SK-N-SH (cell line): ENCODE results near the gene RNU6-9. TPM values are rescaled to one million over a fixed set of nuclear protein-coding genes. Genes with fewer than 3 reads are reported as not detected.

Experiments used
- CTCF ChIA-PET: fragments of 300-600, 350-600 bp; formaldehyde crosslinking; extraction: SDS; loops from one replicate; lab custom pipeline; 2021; lab: Yijun Ruan, JAX
- POLR2A ChIA-PET: fragments of 350-600 bp; sonication (Branson Sonifier 250); formaldehyde crosslinking; extraction: SDS; loops from one replicate; lab custom pipeline; 2020; ENCODE audit warnings: antibody characterized with exemption, inconsistent platforms; lab: Yijun Ruan, JAX
- DNase-seq: peaks from one replicate; pipeline ENCODE4 v3.0.0; 2012
- H2AFZ ChIP-seq: fragments of 200-600 bp; sonication (generic); 2 replicates; pipeline ENCODE4 v1.8.1; 2016; ENCODE audit warnings: antibody characterized with exemption, mild to moderate bottlenecking, low read depth
- H3F3A ChIP-seq: fragments of 200-600 bp; sonication (generic); replicated peaks from 2 replicates; pipeline ENCODE3; 2016; ENCODE audit warnings: antibody characterized with exemption, mild to moderate bottlenecking; ENCODE audit not compliant: insufficient read depth
- H3K27ac ChIP-seq, 2 experiments: fragments of 200-500 bp in 1 of 2; fragments of 200-600 bp in 1 of 2; sonication (Bioruptor generic) in 1 of 2; sonication (generic), shearing (Covaris generic) in 1 of 2; 2 replicates each; pipeline versions ENCODE4 v1.5.1 to v1.6.1; 2014 to 2016; ENCODE audit warnings: low read depth in 2 of 2, inconsistent platforms in 1 of 2, low read length in 1 of 2, mild to moderate bottlenecking in 1 of 2, mixed read lengths in 1 of 2
- H3K27me3 ChIP-seq: fragments of 200-600 bp; sonication (generic), shearing (Covaris generic); 2 replicates; pipeline ENCODE4 v1.6.1; 2016; ENCODE audit warnings: mixed run types; ENCODE audit not compliant: insufficient read depth
- H3K36me3 ChIP-seq, 2 experiments: fragments of 200-500 bp in 1 of 2; fragments of 200-600 bp in 1 of 2; sonication (Bioruptor generic) in 1 of 2; sonication (generic) in 1 of 2; replicated peaks in 1 of 2; 2 replicates each; pipeline versions ENCODE3 to v1.5.1; 2014 to 2016; ENCODE audit warnings: low read length in 1 of 2, mild to moderate bottlenecking in 1 of 2; ENCODE audit not compliant: insufficient read depth in 2 of 2, control insufficient read depth in 1 of 2
- H3K4me1 ChIP-seq, 2 experiments: fragments of 200-500 bp in 1 of 2; fragments of 200-600 bp in 1 of 2; sonication (Bioruptor generic) in 1 of 2; sonication (generic), shearing (Covaris generic) in 1 of 2; 2 replicates each; pipeline versions ENCODE4 v1.5.1 to v1.6.1; 2014 to 2016; ENCODE audit warnings: low read depth in 1 of 2, low read length in 1 of 2, mixed run types in 1 of 2; ENCODE audit not compliant: insufficient read depth in 2 of 2, control insufficient read depth in 1 of 2
- H3K4me2 ChIP-seq: fragments of 200-600 bp; sonication (generic), shearing (Covaris generic); 2 replicates; pipeline ENCODE4 v1.6.1; 2017; ENCODE audit warnings: mixed run types
- H3K4me3 ChIP-seq, 2 experiments: fragments of 200-500 bp in 1 of 2; fragments of 200-600 bp in 1 of 2; sonication (Bioruptor generic) in 1 of 2; sonication (generic), shearing (Covaris generic) in 1 of 2; 2 replicates each; pipeline versions ENCODE4 v1.5.1 to v1.8.1; 2014 to 2016; ENCODE audit warnings: low read depth in 2 of 2, inconsistent platforms in 1 of 2, low read length in 1 of 2, mild to moderate bottlenecking in 1 of 2, mixed read lengths in 1 of 2, moderate library complexity in 1 of 2
- H3K79me2 ChIP-seq: fragments of 200-600 bp; sonication (generic); 2 replicates; pipeline ENCODE4 v1.8.1; 2017; ENCODE audit warnings: mild to moderate bottlenecking; ENCODE audit not compliant: insufficient read depth
- H3K9ac ChIP-seq: fragments of 200-600 bp; sonication (generic); 2 replicates; pipeline ENCODE4 v1.6.1; 2017; ENCODE audit warnings: mixed run types
- H3K9me2 ChIP-seq: fragments of 200-600 bp; sonication (generic); 2 replicates; pipeline ENCODE4 v1.6.1; 2017; ENCODE audit warnings: mixed run types
- H3K9me3 ChIP-seq: fragments of 200-600 bp; sonication (generic); 2 replicates; pipeline ENCODE4 v1.6.1; 2017; ENCODE audit warnings: mixed run types, mild to moderate bottlenecking, moderate library complexity
- H4K20me1 ChIP-seq: fragments of 200-600 bp; sonication (generic); 2 replicates; pipeline ENCODE4 v1.6.1; 2017; ENCODE audit warnings: mild to moderate bottlenecking, mixed run types; ENCODE audit not compliant: insufficient read depth
- CTCF ChIP-seq: fragments of 200-600 bp; sonication (generic); IDR thresholded peaks from 2 replicates; pipeline ENCODE4 v1.6.1; 2017; ENCODE audit warnings: antibody characterized with exemption, mild to moderate bottlenecking, moderate library complexity
- FOXM1 ChIP-seq: IDR thresholded peaks from 2 replicates; pipeline ENCODE4 v1.4.0; 2012; ENCODE audit warnings: low read depth, mild to moderate bottlenecking
- GATA2 ChIP-seq: sonication (generic); formaldehyde crosslinking; IDR thresholded peaks from 2 replicates; pipeline ENCODE4 v1.5.0; 2020; ENCODE audit warnings: mild to moderate bottlenecking, missing genetic modification reagents
- JUND ChIP-seq: IDR thresholded peaks from 2 replicates; pipeline ENCODE4 v1.4.0; 2012
- POLR2AphosphoS5 ChIP-seq: IDR thresholded peaks from 2 replicates; pipeline ENCODE4 v1.6.1; 2012; ENCODE audit warnings: low read depth, low read length
- RCOR1 ChIP-seq: fragments of 150-350 bp; IDR thresholded peaks from 2 replicates; pipeline ENCODE4 v1.6.1; 2017; ENCODE audit warnings: antibody characterized with exemption, low read length
- REST ChIP-seq: IDR thresholded peaks from 2 replicates; pipeline ENCODE4 v1.6.1; 2012; ENCODE audit warnings: mild to moderate bottlenecking, low read depth, low read length, moderate library complexity
- RFX5 ChIP-seq: IDR thresholded peaks from 2 replicates; pipeline ENCODE4 v1.6.1; 2012; ENCODE audit warnings: mild to moderate bottlenecking, improper control_type of control experiment, low read length
- RXRA ChIP-seq: IDR thresholded peaks from 2 replicates; pipeline ENCODE4 v1.4.0; 2012; ENCODE audit warnings: low read depth, mild to moderate bottlenecking, borderline replicate concordance
- SIN3A ChIP-seq: IDR thresholded peaks from 2 replicates; pipeline ENCODE4 v1.6.1; 2012; ENCODE audit warnings: low read depth, mild to moderate bottlenecking, low read length, moderate library complexity, borderline replicate concordance
- SMC3 ChIP-seq: IDR thresholded peaks from 2 replicates; pipeline ENCODE4 v1.6.1; 2012; ENCODE audit warnings: low read depth, low read length, improper control_type of control experiment
- TAF1 ChIP-seq: IDR thresholded peaks from 2 replicates; pipeline ENCODE4 v1.6.1; 2012; ENCODE audit warnings: low read depth, mild to moderate bottlenecking, low read length, moderate library complexity, borderline replicate concordance
- TCF12 ChIP-seq: IDR thresholded peaks from 2 replicates; pipeline ENCODE4 v1.4.0; 2012
- TEAD4 ChIP-seq: IDR thresholded peaks from 2 replicates; pipeline ENCODE4 v1.4.0; 2012; ENCODE audit warnings: mild to moderate bottlenecking, borderline replicate concordance; ENCODE audit not compliant: insufficient read depth
- USF1 ChIP-seq: IDR thresholded peaks from 2 replicates; pipeline ENCODE4 v1.4.0; 2012; ENCODE audit warnings: low read depth, borderline replicate concordance
- YY1 ChIP-seq: IDR thresholded peaks from 2 replicates; pipeline ENCODE4 v1.4.0; 2012; ENCODE audit warnings: low read depth, mild to moderate bottlenecking
- WGBS: methylation state at CpG from one replicate; pipeline ENCODE4 v1.1.6; 2017; ENCODE audit warnings: low lambda C conversion rate; 5-methylcytosine and 5-hydroxymethylcytosine counted together
- polyA plus RNA-seq, 3 experiments: library from polyadenylated mRNA; depleted of rRNA; stranded (reverse); fragments of >200 nt; gene quantifications; 2 replicates each; pipeline ENCODE4 v1.2.3, GENCODE V29; 2012
- TF ChIP-seq, protein P1 (sequence below): IDR thresholded peaks from 2 replicates; pipeline ENCODE4; 2012
- TF ChIP-seq, protein P2 (sequence below): IDR thresholded peaks from 2 replicates; pipeline ENCODE4 v1.4.0; 2012; ENCODE audit warnings: low read depth

RNU6-9 gene
- polyA plus RNA-seq, 1 of the 3 experiments (the other 2 are of a cell fraction): not detected

DNA sequence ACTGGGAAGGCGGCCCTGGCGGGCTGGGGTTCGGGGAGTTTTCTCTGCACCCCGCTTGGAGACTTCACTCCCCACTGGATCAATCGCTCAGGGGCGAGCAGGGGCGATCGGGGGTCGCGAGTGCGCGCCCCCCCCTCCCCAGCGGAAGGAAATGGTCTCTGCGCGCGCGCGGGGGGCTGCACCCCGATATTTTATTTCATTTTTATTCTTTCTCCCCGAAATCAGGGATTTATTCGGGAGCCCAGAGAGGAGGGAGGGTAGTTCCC, 33.0 kb downstream of the RNU6-9 start:
- POLR2A ChIA-PET: no interaction called here

More for the DNA sequence above, 33.0 kb downstream of the RNU6-9 start:
- Histone ChIP-seq H4K20me1 (no peaks in the 10 kb centered on the region), H3K9me2 (no peaks in the 10 kb centered on the region), H3K27me3 (peaks cover 2% of the 10 kb centered on the region; the same call in 1 of the 2 replicates), H2AFZ (0 out of 2 replicates have a peak overlapping the region, but pooled peaks have one; percentile 46), H3K79me2 (peaks cover 30% of the 10 kb centered on the region), H3F3A (peaks cover 15% of the 10 kb centered on the region), H3K27ac (peak overlapping the region; percentile 46 to 85; a peak in 3 of 4 replicates), H3K9ac (peak overlapping the region; percentile 87), H3K4me3 (peak overlapping the region; percentile 86 to 91), H3K9me3 (no peaks in the 10 kb centered on the region)
- WGBS: under 1% methylated on average over 15 of the region's 21 CpGs
- no peak for DNase-seq
- CTCF ChIA-PET: interaction anchor here (0.9 to 2.1 kb wide), 2 partner anchors 31 to 58 kb away, joined by 3 to 8 read pairs; partner anchors contain the start of gene WDR18
- TF ChIP-seq GATA2 (CRISPR knock-in tag): no peak
- no peak for TF ChIP-seq RCOR1
- no peak for TF ChIP-seq FOXM1
- no peak for TF ChIP-seq POLR2AphosphoS5
- TF ChIP-seq TEAD4: no peak
- TF ChIP-seq RXRA: no peak
- TF ChIP-seq CTCF: no peak
- TF ChIP-seq, protein P1, sequence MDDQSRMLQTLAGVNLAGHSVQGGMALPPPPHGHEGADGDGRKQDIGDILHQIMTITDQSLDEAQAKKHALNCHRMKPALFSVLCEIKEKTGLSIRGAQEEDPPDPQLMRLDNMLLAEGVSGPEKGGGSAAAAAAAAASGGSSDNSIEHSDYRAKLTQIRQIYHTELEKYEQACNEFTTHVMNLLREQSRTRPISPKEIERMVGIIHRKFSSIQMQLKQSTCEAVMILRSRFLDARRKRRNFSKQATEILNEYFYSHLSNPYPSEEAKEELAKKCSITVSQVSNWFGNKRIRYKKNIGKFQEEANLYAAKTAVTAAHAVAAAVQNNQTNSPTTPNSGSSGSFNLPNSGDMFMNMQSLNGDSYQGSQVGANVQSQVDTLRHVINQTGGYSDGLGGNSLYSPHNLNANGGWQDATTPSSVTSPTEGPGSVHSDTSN: no peak
- TF ChIP-seq, protein P2, sequence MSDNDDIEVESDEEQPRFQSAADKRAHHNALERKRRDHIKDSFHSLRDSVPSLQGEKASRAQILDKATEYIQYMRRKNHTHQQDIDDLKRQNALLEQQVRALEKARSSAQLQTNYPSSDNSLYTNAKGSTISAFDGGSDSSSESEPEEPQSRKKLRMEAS: no peak
- TF ChIP-seq USF1: no peak
- no peak for TF ChIP-seq REST
- no peak for TF ChIP-seq TCF12
- no peak for TF ChIP-seq SMC3
- TF ChIP-seq TAF1: no peak
- no peak for TF ChIP-seq YY1
- no peak for TF ChIP-seq SIN3A
- no peak for TF ChIP-seq RFX5
- TF ChIP-seq JUND: no peak
- TF ChIP-seq, all 33 proteins: peak for 0
- H3K4me1 ChIP-seq: peaks cover 7 to 18% of the 10 kb centered on the region in 2 experiments; a peak in 1 of 4 replicates
- peak overlapping the region; percentile 91 for H3K4me2 ChIP-seq
- peaks cover 0 to 9% of the 10 kb centered on the region in 2 experiments for H3K36me3 ChIP-seq
